ENCODE measurements around the gene MAP4K3. TPM values are rescaled to one million over a fixed set of nuclear protein-coding genes. Genes with fewer than 3 reads are reported as not detected.

The MAP4K3 gene
- total and polyA plus RNA-seq, 2 of the 8 experiments (the other 6 are each of a cell fraction or from before 2014, with no cell fraction given): 11.4 to 63.0 TPM

- Histone ChIP-seq H2BK5ac (ENCODE audit: low read depth, low read length) (no peak overlapping the region), H3K23me2 (ENCODE audit: low read depth, low read length) (no peaks in the 10 kb centered on the region; the same call in 1 of the 2 replicates), H3K27ac (ENCODE audit: low read depth, low read length) (no peak overlapping the region), H3K4me2 (ENCODE audit: insufficient read depth in 1 of 2, low read depth in 2 of 2, low read length in 2 of 2) (no peak overlapping the region), H2BK120ac (replicated peaks; ENCODE audit: low read depth, low read length) (no peak overlapping the region), H3K14ac (ENCODE audit: insufficient read length) (no peak overlapping the region), H3K4me3 (ENCODE audit: extremely low read depth in 1 of 4, insufficient read depth in 2 of 4, low read depth in 3 of 4, low read length in 4 of 4) (no peak overlapping the region), H2AK5ac (ENCODE audit: low read depth, low read length) (no peak overlapping the region), H3K56ac (replicated peaks; ENCODE audit: insufficient read length, low read depth, low read length) (no peak overlapping the region), H2AFZ (ENCODE audit: low read length) (no peak overlapping the region), H2BK12ac (ENCODE audit: low read depth, low read length) (no peak overlapping the region), H4K20me1 (replicated peaks in 1 of 2; ENCODE audit: control insufficient read depth in 1 of 2, insufficient read depth in 2 of 2, low read length in 2 of 2) (no peaks in the 10 kb centered on the region), H2BK20ac (ENCODE audit: low read length) (no peak overlapping the region), H3K36me3 (ENCODE audit: control insufficient read depth in 2 of 4, insufficient read depth in 4 of 4, low read length in 3 of 4) (no peaks in the 10 kb centered on the region), H3K4ac (replicated peaks; ENCODE audit: insufficient read length, low read depth, low read length) (no peak overlapping the region), H3K27me3 (replicated peaks in 1 of 4; ENCODE audit: control insufficient read depth in 3 of 4, extremely low read depth in 1 of 4, insufficient read depth in 3 of 4, low read length in 3 of 4) (no peaks in the 10 kb centered on the region), H2BK15ac (ENCODE audit: low read length) (no peak overlapping the region), H3K23ac (ENCODE audit: insufficient read length) (no peak overlapping the region), H4K91ac (replicated peaks; ENCODE audit: insufficient read length, low read length) (no peak overlapping the region), H3K18ac (ENCODE audit: extremely low read depth, low read length) (no peak overlapping the region), H3K4me1 (replicated peaks in 1 of 4; ENCODE audit: control insufficient read depth in 3 of 4, insufficient read depth in 4 of 4, low read length in 3 of 4) (peaks cover 0 to 17% (median 6%) of the 10 kb centered on the region in 4 experiments; a peak in 4 of 7 replicates), H4K5ac (ENCODE audit: insufficient read length, low read depth, low read length) (no peak overlapping the region), H4K8ac (ENCODE audit: extremely low read depth, insufficient read depth, low read length) (no peak overlapping the region), H3K9me3 (ENCODE audit: insufficient read depth in 2 of 2, low read depth in 1 of 2, low read length in 1 of 2) (no peaks in the 10 kb centered on the region), H3K9ac (replicated peaks in 1 of 4; ENCODE audit: extremely low read depth in 1 of 4, low read depth in 3 of 4, low read length in 3 of 4) (no peak overlapping the region), H3K79me2 (ENCODE audit: control insufficient read depth in 1 of 2, insufficient read depth in 2 of 2, low read length in 2 of 2) (no peaks in the 10 kb centered on the region), H3K79me1 (ENCODE audit: low read depth, low read length) (no peaks in the 10 kb centered on the region)
- POLR2A ChIA-PET (ENCODE audit: partially characterized antibody): no interaction called here
- no peak for DNase-seq (ENCODE audit: low read depth in 1 of 2, low spot score in 2 of 2)
- FAIRE-seq: no peak
- 82% methylated on average over 2 of the region's 2 CpGs; no CpG with 5 or more reads in 1 of the 2 experiments for WGBS, 2 experiments (ENCODE audit: extremely low coverage in 1 of 2, insufficient coverage in 1 of 2, insufficient read length in 1 of 2, insufficient replicate concordance in 2 of 2, low coverage in 1 of 2, low lambda C conversion rate in 2 of 2, missing lambda C conversion rate in 1 of 2)
- CTCF ChIA-PET (ENCODE audit: partially characterized antibody): no interaction called here
Measured at GRCh38 chr2:39481611-39482010, 44.5 kb upstream of the MAP4K3 start.
